ENCODE measurements around the gene FAM53A.
A peak's percentile ranks its signal among the peaks of the same experiment; 100 is the strongest.
"Not testable (repeated sequence)": the region's sequence is repeated elsewhere in the genome, so short reads cannot be mapped to it uniquely, and the experiment has no call there.

FAM53A gene

GRCh38 chr4:1716065-1716945 is 32.2 kb upstream of the FAM53A start:
- peak in 1 of 2 experiments; percentile 29 for DNase-seq

GRCh38 chr4:1715002-1715758 is 31.1 kb upstream of the FAM53A start:
- DNase-seq, result no peak

- DNase-seq, result peak in 1 of 2 experiments; percentile 20
These were observed 30.3 kb upstream of the FAM53A start for GRCh38 chr4:1714303-1715001.

GRCh38 chr4:1713003-1713851 is 29.1 kb upstream of the FAM53A start:
- peak in 1 of 2 experiments; percentile 65 for DNase-seq

GRCh38 chr4:1712216-1713002 is 28.3 kb upstream of the FAM53A start, which contains the start of gene SLBP:
TSS of gene SLBP (minus strand) at chr4:1712319. CDS start at chr4:1712188, 131 bp downstream.
- peak; percentile 97 for DNase-seq

- peak in 1 of 2 experiments; percentile 50 for DNase-seq
These were observed 27.6 kb upstream of the FAM53A start for GRCh38 chr4:1711571-1712215.

- no peak for DNase-seq
These were observed 27.0 kb upstream of the FAM53A start for GRCh38 chr4:1711055-1711570.

GRCh38 chr4:1708581-1708980 is 24.5 kb upstream of the FAM53A start:
- no peak for DNase-seq

- DNase-seq, result no peak
These were observed 22.2 kb upstream of the FAM53A start for GRCh38 chr4:1706358-1706757.

- no peak for DNase-seq
These were observed 21.6 kb upstream of the FAM53A start for GRCh38 chr4:1705732-1706131.

- no peak for DNase-seq
These were observed 19.8 kb upstream of the FAM53A start for GRCh38 chr4:1703867-1704266.

GRCh38 chr4:1701671-1702070 is 17.6 kb upstream of the FAM53A start:
- not testable (repeated sequence) for DNase-seq

- no peak for DNase-seq
These were observed 11.8 kb upstream of the FAM53A start for GRCh38 chr4:1695913-1696312.

- peak; percentile 76 to 79 for DNase-seq
These were observed 9.2 kb upstream of the FAM53A start for GRCh38 chr4:1693131-1693896.

GRCh38 chr4:1691737-1692373 is 7.7 kb upstream of the FAM53A start:
- DNase-seq, result no peak

- no peak for DNase-seq
These were observed 6.6 kb upstream of the FAM53A start for GRCh38 chr4:1690698-1691097.

- DNase-seq, result no peak
These were observed 2.4 kb upstream of the FAM53A start for GRCh38 chr4:1686440-1687036.

GRCh38 chr4:1685235-1686150 is 1.4 kb upstream of the FAM53A start:
- DNase-seq, result no peak

Measured in NCI-H2081 (cell line).